Adrenal gland (tissue), 5 donors: ENCODE results near the gene ARHGEF26.

Experiments
- POLR2A ChIP-seq, 2 donors: fragments of 450-650 bp; IDR thresholded peaks; one replicate each; pipeline ENCODE4 v1.6.1; 2017; ENCODE audit warnings: antibody characterized with exemption in 2 of 2, mild to moderate bottlenecking in 2 of 2, moderate library complexity in 1 of 2
- TF ChIP-seq, protein P1 (sequence below), 6 experiments: fragments of 450-650 bp in 4 of 6; fragments of 200-600 bp in 2 of 6; sonication (generic) in 1 of 6; IDR thresholded peaks; 1 replicate in 5 of 6; 2 replicates in 1 of 6; pipeline versions ENCODE4 v1.5.1 to v1.8.0; 2016 to 2021; ENCODE audit warnings: antibody characterized with exemption in 6 of 6, mild to moderate bottlenecking in 2 of 6, moderate library complexity in 1 of 6
- donor health status: DM: no; HTN: no; CAD: no.

DNA sequence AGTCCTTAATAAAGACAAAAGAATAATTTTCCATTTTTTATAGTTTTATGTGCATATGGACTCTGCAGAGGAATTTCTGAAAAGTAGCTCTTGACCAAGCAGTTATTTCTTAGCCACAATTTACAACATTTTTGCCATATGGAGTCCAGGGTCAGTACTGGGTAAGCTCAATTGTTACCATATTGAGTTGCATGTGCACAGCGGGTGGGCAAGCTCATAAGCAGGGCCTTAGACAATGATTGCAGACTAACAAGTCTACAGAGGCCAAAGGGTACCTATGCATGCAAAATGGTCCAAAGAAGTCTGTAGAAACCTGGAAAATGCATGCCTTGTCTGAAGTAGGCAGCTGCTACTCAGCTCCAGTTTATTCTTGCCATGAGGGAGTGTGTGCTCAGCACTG lies 19.0 kb upstream of the ARHGEF26 start:
- no peak for TF ChIP-seq POLR2A (IDR thresholded peaks at IDR 0.05)
- TF ChIP-seq, protein P1, sequence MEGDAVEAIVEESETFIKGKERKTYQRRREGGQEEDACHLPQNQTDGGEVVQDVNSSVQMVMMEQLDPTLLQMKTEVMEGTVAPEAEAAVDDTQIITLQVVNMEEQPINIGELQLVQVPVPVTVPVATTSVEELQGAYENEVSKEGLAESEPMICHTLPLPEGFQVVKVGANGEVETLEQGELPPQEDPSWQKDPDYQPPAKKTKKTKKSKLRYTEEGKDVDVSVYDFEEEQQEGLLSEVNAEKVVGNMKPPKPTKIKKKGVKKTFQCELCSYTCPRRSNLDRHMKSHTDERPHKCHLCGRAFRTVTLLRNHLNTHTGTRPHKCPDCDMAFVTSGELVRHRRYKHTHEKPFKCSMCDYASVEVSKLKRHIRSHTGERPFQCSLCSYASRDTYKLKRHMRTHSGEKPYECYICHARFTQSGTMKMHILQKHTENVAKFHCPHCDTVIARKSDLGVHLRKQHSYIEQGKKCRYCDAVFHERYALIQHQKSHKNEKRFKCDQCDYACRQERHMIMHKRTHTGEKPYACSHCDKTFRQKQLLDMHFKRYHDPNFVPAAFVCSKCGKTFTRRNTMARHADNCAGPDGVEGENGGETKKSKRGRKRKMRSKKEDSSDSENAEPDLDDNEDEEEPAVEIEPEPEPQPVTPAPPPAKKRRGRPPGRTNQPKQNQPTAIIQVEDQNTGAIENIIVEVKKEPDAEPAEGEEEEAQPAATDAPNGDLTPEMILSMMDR (IDR thresholded peaks at IDR 0.05) = no peak
